GM23248 (cell line): Measurements from ENCODE around the gene SHISA9.

Experiments
- EZH2 ChIP-seq: fragments of 200-600 bp; sonication (generic); IDR thresholded peaks from 2 replicates; pipeline ENCODE4 v1.6.1; 2018; ENCODE audit warnings: antibody characterized with exemption, mild to moderate bottlenecking; ENCODE audit not compliant: insufficient read depth, poor library complexity, severe bottlenecking
- EZH2phosphoT487 ChIP-seq: fragments of 200-600 bp; sonication (generic); IDR thresholded peaks from 2 replicates; pipeline ENCODE4 v1.6.1; 2018; ENCODE audit warnings: antibody characterized with exemption, moderate library complexity, mild to moderate bottlenecking, low read depth; ENCODE audit not compliant: insufficient read depth

DNA sequence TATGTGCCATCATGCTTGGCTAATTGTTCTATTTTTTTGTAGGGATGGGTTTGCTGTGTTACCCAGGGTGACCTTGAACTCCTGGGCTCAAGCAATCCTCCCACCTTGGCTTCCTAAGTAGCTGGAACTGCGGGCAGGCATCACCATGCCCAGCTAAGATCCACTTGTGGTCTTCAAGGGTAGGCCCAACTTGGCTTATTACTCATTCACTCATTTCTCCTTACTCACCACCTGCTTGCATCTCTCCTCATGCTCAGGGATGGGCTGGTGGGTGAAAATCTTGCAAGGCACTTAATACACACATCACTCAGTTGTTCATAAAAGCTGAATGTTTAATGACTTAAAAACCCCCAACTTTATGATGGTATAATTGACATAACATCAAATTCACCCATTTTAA is 207.8 kb downstream of the SHISA9 start:
- TF ChIP-seq EZH2 (no peak), EZH2phosphoT487 (no peak)
